Neutrophil (primary cell): Measurements from ENCODE around the gene SBF1.

Source experiments
- H3K27ac ChIP-seq: fragments of 200-600 bp; sonication (generic); 2 replicates; pipeline ENCODE4 v1.5.1; 2016; ENCODE audit warnings: mild to moderate bottlenecking, moderate library complexity
- H3K27me3 ChIP-seq: fragments of 200-600 bp; sonication (generic); 2 replicates; pipeline ENCODE4 v1.6.0; 2016; ENCODE audit warnings: mild to moderate bottlenecking
- H3K36me3 ChIP-seq: fragments of 200-600 bp; sonication (generic); 2 replicates; pipeline ENCODE4 v1.5.1; 2017
- H3K4me1 ChIP-seq, 2 experiments: fragments of 200-600 bp in 1 of 2; sonication (generic) in 1 of 2; 1 replicate in 1 of 2; 2 replicates in 1 of 2; pipeline versions ENCODE4 v1.5.1 to v1.6.1; 2013 to 2016; ENCODE audit warnings: low read depth in 1 of 2, low read length in 1 of 2, mild to moderate bottlenecking in 1 of 2, moderate library complexity in 1 of 2; ENCODE audit not compliant: control insufficient read depth in 1 of 2, insufficient read depth in 1 of 2
- H3K4me3 ChIP-seq, 2 experiments: fragments of 200-600 bp in 1 of 2; sonication (generic) in 1 of 2; 1 replicate in 1 of 2; 2 replicates in 1 of 2; pipeline ENCODE4 v1.5.1; 2013 to 2016; ENCODE audit warnings: low read depth in 1 of 2, low read length in 1 of 2, mild to moderate bottlenecking in 1 of 2, moderate library complexity in 1 of 2
- H3K9me3 ChIP-seq: fragments of 200-600 bp; sonication (generic); 2 replicates; pipeline ENCODE4 v1.5.1; 2016
- TF ChIP-seq, protein P1 (sequence below): fragments of 200-600 bp; sonication (generic); IDR thresholded peaks from 2 replicates; pipeline ENCODE4 v1.5.1; 2016; ENCODE audit warnings: antibody characterized with exemption

The SBF1 gene

DNA sequence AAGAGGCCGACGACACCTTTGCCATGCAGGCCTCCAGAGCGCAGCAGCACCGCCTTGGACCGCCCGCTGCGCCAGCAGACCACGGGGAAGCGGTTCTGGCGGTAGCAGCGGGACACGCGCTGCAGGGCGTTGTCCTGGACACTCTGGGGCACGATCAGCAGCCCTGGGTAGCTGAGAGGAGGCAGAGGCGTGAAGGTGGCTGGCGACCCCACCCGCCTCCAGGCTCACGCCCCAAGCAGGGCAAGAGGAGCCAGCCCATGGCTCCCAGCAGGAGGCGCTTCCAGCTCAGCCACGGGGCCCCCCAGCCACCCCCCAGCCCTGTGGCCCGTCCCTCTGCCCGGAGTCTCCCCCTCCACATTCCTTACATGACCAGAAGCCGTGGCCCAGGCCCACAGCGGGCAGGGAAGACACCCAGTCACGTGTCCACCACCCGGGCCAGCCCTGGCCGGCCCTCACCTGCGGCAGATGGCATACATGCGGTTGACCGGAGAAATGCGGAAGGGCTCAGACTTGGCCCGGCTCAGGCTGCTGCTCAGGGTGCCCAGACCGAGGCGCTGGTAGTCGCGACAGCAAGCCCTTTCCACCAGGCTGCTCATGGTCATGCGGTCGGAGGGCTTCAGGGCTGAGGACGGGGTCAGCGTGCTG, 15.2 kb downstream of the SBF1 start:
- TF ChIP-seq, protein P1, sequence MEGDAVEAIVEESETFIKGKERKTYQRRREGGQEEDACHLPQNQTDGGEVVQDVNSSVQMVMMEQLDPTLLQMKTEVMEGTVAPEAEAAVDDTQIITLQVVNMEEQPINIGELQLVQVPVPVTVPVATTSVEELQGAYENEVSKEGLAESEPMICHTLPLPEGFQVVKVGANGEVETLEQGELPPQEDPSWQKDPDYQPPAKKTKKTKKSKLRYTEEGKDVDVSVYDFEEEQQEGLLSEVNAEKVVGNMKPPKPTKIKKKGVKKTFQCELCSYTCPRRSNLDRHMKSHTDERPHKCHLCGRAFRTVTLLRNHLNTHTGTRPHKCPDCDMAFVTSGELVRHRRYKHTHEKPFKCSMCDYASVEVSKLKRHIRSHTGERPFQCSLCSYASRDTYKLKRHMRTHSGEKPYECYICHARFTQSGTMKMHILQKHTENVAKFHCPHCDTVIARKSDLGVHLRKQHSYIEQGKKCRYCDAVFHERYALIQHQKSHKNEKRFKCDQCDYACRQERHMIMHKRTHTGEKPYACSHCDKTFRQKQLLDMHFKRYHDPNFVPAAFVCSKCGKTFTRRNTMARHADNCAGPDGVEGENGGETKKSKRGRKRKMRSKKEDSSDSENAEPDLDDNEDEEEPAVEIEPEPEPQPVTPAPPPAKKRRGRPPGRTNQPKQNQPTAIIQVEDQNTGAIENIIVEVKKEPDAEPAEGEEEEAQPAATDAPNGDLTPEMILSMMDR: no peak
- peaks cover 100% of the 10 kb centered on the region for H3K36me3 ChIP-seq
- no peaks in the 10 kb centered on the region for H3K4me1 ChIP-seq

GRCh38 chr22:50459016-50459415, 15.8 kb downstream of the SBF1 start:
- H3K4me1 ChIP-seq: no peaks in the 10 kb centered on the region
- no peaks in the 10 kb centered on the region for H3K27me3 ChIP-seq
- H3K9me3 ChIP-seq: no peaks in the 10 kb centered on the region
- no peak overlapping the region for H3K4me3 ChIP-seq
- peaks cover 100% of the 10 kb centered on the region for H3K36me3 ChIP-seq
- TF ChIP-seq, protein P1: no peak
- H3K27ac ChIP-seq: no peak overlapping the region

More for the DNA sequence above, 15.2 kb downstream of the SBF1 start:
- Histone ChIP-seq H3K27me3 (no peaks in the 10 kb centered on the region), H3K27ac (no peak overlapping the region), H3K9me3 (no peaks in the 10 kb centered on the region), H3K4me3 (no peak overlapping the region)

GRCh38 chr22:50456466-50457234, 18.2 kb downstream of the SBF1 start:
- H3K9me3 ChIP-seq: no peaks in the 10 kb centered on the region
- H3K4me3 ChIP-seq: no peak overlapping the region
- H3K27ac ChIP-seq: no peak overlapping the region
- no peaks in the 10 kb centered on the region for H3K27me3 ChIP-seq
- no peaks in the 10 kb centered on the region for H3K4me1 ChIP-seq
- TF ChIP-seq, protein P1: no peak
- H3K36me3 ChIP-seq: peaks cover 94% of the 10 kb centered on the region

DNA sequence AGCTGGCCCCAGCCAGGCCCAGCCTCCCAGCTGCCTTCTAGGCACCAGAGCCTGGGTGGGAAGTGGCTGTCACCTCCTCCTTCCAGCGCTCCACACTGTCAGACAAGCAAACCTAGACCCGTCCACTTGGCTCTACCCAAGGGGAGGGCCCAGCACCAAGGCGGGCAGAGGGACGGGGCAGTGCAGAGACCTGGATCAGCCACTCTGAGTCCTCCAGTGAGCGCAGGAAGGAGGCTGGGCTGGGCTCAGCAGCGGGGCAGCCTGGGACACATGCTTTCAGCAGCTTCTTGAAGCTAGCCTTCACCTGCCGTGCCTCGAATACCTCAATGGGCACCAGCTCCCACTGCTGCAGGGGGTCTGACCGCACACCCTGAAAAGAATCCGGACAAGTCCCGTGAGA, 18.8 kb downstream of the SBF1 start:
- H3K4me3 ChIP-seq: no peak overlapping the region
- H3K36me3 ChIP-seq: peaks cover 92% of the 10 kb centered on the region
- no peak overlapping the region for H3K27ac ChIP-seq
- H3K9me3 ChIP-seq: no peaks in the 10 kb centered on the region
- no peaks in the 10 kb centered on the region for H3K27me3 ChIP-seq
- TF ChIP-seq, protein P1: no peak
- H3K4me1 ChIP-seq: no peaks in the 10 kb centered on the region

- H3K4me3 ChIP-seq: no peak overlapping the region
Observed at GRCh38 chr22:50455201-50455600, 19.6 kb downstream of the SBF1 start.

More at GRCh38 chr22:50455201-50455600, 19.6 kb downstream of the SBF1 start:
- Histone ChIP-seq H3K36me3 (peaks cover 92% of the 10 kb centered on the region), H3K27ac (no peak overlapping the region), H3K4me1 (no peaks in the 10 kb centered on the region), H3K9me3 (no peaks in the 10 kb centered on the region), H3K27me3 (no peaks in the 10 kb centered on the region)
- TF ChIP-seq, protein P1: no peak
